ENCODE measurements around the gene DLG1.
"Not testable (repeated sequence)": the region's sequence is repeated elsewhere in the genome, so short reads cannot be mapped to it uniquely, and the experiment has no call there.

DLG1 gene

GRCh38 chr3:197292648-197293047 is 5.8 kb downstream of the DLG1 start:
- in situ Hi-C loops (cut with HindIII; ENCODE audit: low sequenced_read_pairs) = no loop called here

GRCh38 chr3:197292083-197292646 is 6.2 kb downstream of the DLG1 start:
- in situ Hi-C loops (cut with HindIII; ENCODE audit: low sequenced_read_pairs) = no loop called here

DNA sequence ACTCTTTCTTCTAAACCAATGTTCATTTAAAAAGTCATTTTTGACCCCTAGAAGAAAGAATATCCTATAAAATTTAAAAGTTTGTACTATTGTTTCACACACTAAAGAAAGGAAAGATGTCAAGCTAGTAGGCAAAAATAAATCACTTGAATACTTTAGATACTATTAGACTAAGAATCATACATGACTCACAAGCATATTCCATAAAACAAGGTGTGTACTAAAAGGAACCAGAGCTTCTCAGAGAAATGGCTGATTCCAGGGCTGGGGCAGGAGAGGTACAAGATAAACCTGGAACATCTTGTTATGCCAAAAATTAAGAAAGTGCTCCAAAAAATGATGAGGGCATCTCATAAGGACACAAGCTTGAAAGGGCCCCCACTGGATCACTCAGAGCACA is 8.7 kb downstream of the DLG1 start:
- in situ Hi-C loops (cut with HindIII; ENCODE audit: low sequenced_read_pairs) = no loop called here

GRCh38 chr3:197286678-197287077 is 11.7 kb downstream of the DLG1 start:
- in situ Hi-C loops (cut with HindIII; ENCODE audit: low sequenced_read_pairs) = no loop called here

DNA sequence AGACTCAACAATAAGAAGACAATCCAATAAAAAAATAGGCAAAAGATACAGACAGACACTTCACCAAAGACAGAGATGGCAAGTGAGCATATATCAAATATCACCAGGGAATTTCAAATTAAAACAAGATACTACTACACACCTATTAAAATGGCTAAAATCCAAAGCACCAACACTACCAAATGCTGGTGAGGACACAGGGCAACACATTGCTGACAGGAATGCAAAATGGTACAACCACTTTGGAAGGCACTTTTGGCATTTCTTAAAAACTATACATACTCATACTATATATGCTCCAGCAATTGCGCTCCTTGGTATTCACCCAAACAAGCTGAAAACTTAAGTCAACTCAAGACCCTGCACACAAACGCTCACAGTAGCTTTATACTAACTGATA is 12.9 kb downstream of the DLG1 start:
- in situ Hi-C loops (cut with HindIII; ENCODE audit: low sequenced_read_pairs) = no loop called here

DNA sequence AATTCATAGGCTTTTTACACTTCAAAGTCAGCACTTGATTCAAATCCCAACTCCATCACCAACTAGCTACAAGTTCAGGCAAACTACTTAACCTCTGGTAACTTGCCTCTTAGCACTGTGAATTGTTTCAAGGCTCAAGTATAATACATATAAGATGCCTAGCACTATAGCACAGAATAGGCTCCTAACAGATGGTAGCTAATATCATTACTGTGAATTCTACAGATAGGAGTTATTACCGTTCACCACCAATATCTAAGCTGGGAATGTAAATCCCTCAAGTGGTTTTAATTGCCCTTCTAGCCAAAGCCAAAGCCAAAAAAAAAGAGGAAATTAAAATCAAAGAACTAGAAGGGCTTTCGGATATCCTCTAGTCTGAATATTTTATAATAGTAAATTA is 15.4 kb downstream of the DLG1 start:
- in situ Hi-C loops (cut with HindIII; ENCODE audit: low sequenced_read_pairs) = no loop called here

- in situ Hi-C loops (cut with HindIII; ENCODE audit: low sequenced_read_pairs) = no loop called here
Measured at GRCh38 chr3:197281849-197282248, 16.6 kb downstream of the DLG1 start.

- in situ Hi-C loops (cut with HindIII; ENCODE audit: low sequenced_read_pairs) = no loop called here
Measured at GRCh38 chr3:197280156-197280555, 18.3 kb downstream of the DLG1 start.

- in situ Hi-C loops (cut with HindIII; ENCODE audit: low sequenced_read_pairs) = no loop called here
Measured at GRCh38 chr3:197278933-197279332, 19.5 kb downstream of the DLG1 start.

DNA sequence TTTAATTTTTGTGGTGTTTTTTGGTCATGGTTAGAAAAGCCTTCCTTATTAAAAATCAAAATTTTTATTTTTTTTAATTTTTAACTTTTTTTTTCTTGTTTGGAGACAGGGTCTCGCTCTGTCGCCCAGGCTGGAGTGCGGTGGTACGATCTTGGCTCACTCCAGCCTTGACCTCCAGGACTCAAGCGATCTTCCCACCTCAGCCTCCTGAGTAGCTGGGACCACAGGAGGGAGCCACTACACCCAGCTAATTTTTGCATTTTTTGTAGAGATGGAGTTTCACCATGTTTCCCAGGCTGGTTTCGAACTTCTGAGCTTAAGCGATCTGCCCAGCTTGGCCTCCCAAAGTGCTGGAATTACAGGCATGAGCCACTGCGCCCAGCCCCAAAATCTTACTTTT is 21.6 kb downstream of the DLG1 start:
- in situ Hi-C loops (cut with HindIII; ENCODE audit: low sequenced_read_pairs) = not testable (repeated sequence)

- in situ Hi-C loops (cut with HindIII; ENCODE audit: low sequenced_read_pairs) = no loop called here
Measured at GRCh38 chr3:197270558-197271317, 27.7 kb downstream of the DLG1 start.

- in situ Hi-C loops (cut with HindIII; ENCODE audit: low sequenced_read_pairs) = no loop called here
Measured at GRCh38 chr3:197269024-197269423, 29.4 kb downstream of the DLG1 start.

DNA sequence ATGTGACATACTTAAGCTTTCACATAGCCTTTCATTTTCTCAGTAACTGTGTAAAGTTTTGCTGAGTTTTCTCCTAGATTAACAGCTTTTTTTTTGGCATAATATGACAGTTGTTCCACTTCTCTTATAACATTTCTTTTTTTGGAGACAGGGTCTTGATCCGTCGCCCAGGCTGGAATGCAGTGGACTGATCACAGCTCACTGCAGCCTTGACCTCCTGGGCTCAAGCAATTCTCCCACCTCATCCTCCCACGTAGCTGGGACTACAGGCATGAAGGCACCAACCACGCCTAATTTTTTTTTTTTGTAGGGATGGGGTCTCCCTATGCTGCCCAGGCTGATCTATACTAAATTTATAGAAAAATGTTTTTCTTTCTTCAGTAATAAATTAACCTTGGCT is 30.1 kb downstream of the DLG1 start:
- in situ Hi-C loops (cut with HindIII; ENCODE audit: low sequenced_read_pairs) = no loop called here

DNA sequence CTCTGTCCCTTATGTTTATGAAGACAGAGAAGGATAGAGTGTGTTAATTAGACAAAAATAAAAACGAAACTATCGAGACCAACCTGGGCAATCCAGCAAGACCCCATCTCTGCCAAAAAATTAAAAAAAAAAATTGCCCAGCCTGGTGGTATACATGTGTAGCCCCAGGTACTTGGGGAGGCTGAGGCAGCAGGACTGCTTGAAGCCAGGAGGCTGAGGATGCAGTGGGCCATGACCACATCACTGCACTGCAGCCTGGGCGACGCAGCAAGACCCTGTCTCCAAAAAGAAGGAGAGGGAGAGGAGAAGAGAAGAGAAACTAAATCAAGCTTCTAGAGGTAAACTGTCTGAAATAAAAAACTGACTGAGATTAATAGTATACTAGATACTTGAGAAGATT is 32.1 kb downstream of the DLG1 start:
- in situ Hi-C loops (cut with HindIII; ENCODE audit: low sequenced_read_pairs) = no loop called here

- in situ Hi-C loops (cut with HindIII; ENCODE audit: low sequenced_read_pairs) = no loop called here
Measured at GRCh38 chr3:197262709-197263108, 35.7 kb downstream of the DLG1 start.

GRCh38 chr3:197261164-197261509 is 37.3 kb downstream of the DLG1 start:
- in situ Hi-C loops (cut with HindIII; ENCODE audit: low sequenced_read_pairs) = no loop called here

DNA sequence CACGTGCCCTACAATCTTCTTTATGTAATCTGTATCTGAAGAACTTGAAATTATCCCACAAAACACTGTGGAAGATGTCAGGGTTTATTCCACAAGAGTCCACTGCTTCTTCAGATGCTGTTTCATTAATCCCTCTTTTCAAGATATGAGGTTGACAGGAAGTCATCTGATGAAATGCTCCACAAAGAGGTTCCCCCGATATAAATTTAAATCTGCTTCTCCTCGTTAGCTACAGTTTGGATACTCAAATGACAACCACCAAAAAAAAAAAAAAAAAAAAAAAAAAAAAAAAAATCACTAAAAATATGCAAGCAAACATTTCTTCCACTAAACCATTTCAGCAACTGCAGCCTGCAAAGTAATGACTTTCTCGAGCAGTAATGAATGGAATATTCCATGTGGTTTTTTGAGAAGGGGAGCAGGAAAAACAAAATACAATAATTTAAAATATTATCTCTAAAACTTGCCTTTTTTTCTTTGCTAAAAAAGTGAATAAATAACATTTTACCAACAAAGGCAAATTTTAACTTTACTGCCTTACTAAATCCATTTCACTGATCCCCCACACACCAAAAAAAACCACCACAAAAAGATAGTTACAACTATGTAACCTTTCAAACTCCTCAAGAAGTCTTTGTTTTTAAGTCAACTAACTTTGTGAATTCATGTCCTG is 37.8 kb downstream of the DLG1 start:
- in situ Hi-C loops (cut with HindIII; ENCODE audit: low sequenced_read_pairs) = no loop called here

DNA sequence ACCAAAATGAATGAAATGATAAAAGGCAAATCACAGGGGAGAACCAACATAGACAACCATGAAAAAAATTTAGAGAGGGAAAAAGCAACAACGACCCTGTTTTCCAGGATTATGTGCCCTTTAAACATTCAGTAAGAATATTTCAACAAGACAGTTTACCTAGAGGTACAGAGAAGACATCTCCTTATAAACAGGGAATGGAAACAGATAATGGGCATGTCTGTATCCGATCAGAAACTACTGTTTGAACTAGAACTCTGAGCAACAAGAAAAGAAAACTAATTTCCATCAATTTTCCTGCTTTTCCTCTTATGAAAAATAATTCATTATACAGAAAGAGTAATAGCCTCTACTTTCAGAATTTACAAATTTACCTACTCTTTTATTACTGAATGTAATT is 39.3 kb downstream of the DLG1 start:
- in situ Hi-C loops (cut with HindIII; ENCODE audit: low sequenced_read_pairs) = no loop called here

GRCh38 chr3:197258168-197258755 is 40.1 kb downstream of the DLG1 start:
- in situ Hi-C loops (cut with HindIII; ENCODE audit: low sequenced_read_pairs) = no loop called here

- in situ Hi-C loops (cut with HindIII; ENCODE audit: low sequenced_read_pairs) = no loop called here
Measured at GRCh38 chr3:197257711-197258110, 40.7 kb downstream of the DLG1 start.

- in situ Hi-C loops (cut with HindIII; ENCODE audit: low sequenced_read_pairs) = no loop called here
Measured at GRCh38 chr3:197256836-197257444, 41.5 kb downstream of the DLG1 start.

- in situ Hi-C loops (cut with HindIII; ENCODE audit: low sequenced_read_pairs) = no loop called here
Measured at GRCh38 chr3:197256104-197256503, 42.3 kb downstream of the DLG1 start.
